ENCODE measurements around the gene FOXJ1. TPM values are rescaled to one million over a fixed set of nuclear protein-coding genes. Genes with fewer than 3 reads are reported as not detected.

The FOXJ1 gene
- total RNA-seq, 1 experiment from 2014 or later = 4.0 TPM

GRCh38 chr17:76123749-76124581 lies 17.1 kb downstream of the FOXJ1 start:
- Histone ChIP-seq H2AK5ac (ENCODE audit: insufficient read length, low read length) (no peak overlapping the region), H2BK12ac (ENCODE audit: insufficient read length, low read depth, low read length) (no peak overlapping the region), H4K91ac (ENCODE audit: insufficient read length, low read depth, low read length) (no peak overlapping the region), H4K5ac (ENCODE audit: insufficient read length, low read depth, low read length) (no peak overlapping the region), H3K9me3 (ENCODE audit: control insufficient read depth, low read depth, low read length) (no peaks in the 10 kb centered on the region), H2BK120ac (ENCODE audit: low read depth, low read length, poor library complexity, severe bottlenecking) (no peak overlapping the region), H3K23ac (ENCODE audit: insufficient read length, low read depth, low read length) (no peak overlapping the region), H3K27me3 (ENCODE audit: insufficient read depth, low read length) (no peaks in the 10 kb centered on the region), H2BK20ac (ENCODE audit: low read depth, low read length, poor library complexity, severe bottlenecking) (no peak overlapping the region), H3K14ac (ENCODE audit: insufficient read depth, low read length) (no peak overlapping the region), H3K79me1 (ENCODE audit: insufficient read depth, low read depth, low read length, poor library complexity, severe bottlenecking) (no peaks in the 10 kb centered on the region), H2BK5ac (ENCODE audit: insufficient read length, low read length) (no peak overlapping the region), H3K79me2 (ENCODE audit: insufficient read depth, low read length) (no peaks in the 10 kb centered on the region), H3K23me2 (ENCODE audit: insufficient read length, low read depth, low read length, poor library complexity, severe bottlenecking) (no peaks in the 10 kb centered on the region), H3K56ac (ENCODE audit: insufficient read length, low read depth, low read length) (no peak overlapping the region), H3K27ac (ENCODE audit: insufficient read length, low read depth, low read length) (no peak overlapping the region), H4K8ac (replicated peaks; ENCODE audit: insufficient read length, low read depth, low read length) (no peak overlapping the region), H3K4me1 (ENCODE audit: insufficient read depth, low read length) (no peaks in the 10 kb centered on the region; the same call in 1 of the 2 replicates), H3K4me2 (ENCODE audit: insufficient read depth, insufficient read length, low read length) (no peak overlapping the region), H3K9ac (ENCODE audit: extremely low read depth, insufficient read length, low read length) (no peak overlapping the region), H4K20me1 (ENCODE audit: control insufficient read depth, insufficient read depth, insufficient read length) (no peaks in the 10 kb centered on the region), H3T11ph (ENCODE audit: low read length) (no peak overlapping the region), H3K4ac (ENCODE audit: low read depth, low read length) (no peak overlapping the region), H3K18ac (ENCODE audit: insufficient read length, low read depth, low read length) (no peak overlapping the region), H2AFZ (ENCODE audit: low read length) (no peak overlapping the region), H2BK15ac (ENCODE audit: low read depth, low read length) (no peak overlapping the region)
- WGBS (ENCODE audit: extremely low coverage, insufficient read length, low lambda C conversion rate) = no CpG with 5 or more reads among the region's 9 CpGs
- H3K27ac Mint-ChIP-seq = no peak overlapping the region
- H3K4me1 Mint-ChIP-seq = peaks cover 39 to 40% of the 10 kb centered on the region in 2 experiments
- H3K36me3 Mint-ChIP-seq (ENCODE audit: insufficient read depth in 1 of 3, low read depth in 3 of 3) = no peaks in the 10 kb centered on the region
- peaks cover 10% of the 10 kb centered on the region for H3K27me3 Mint-ChIP-seq (ENCODE audit: low read depth)
- peaks cover 0 to 2% of the 10 kb centered on the region in 2 experiments; a peak in 1 of 5 replicates for H3K9me3 Mint-ChIP-seq
- DNase-seq = no peak
- H3K4me3 Mint-ChIP-seq = no peak overlapping the region
- TF ChIP-seq CTCF (conservative IDR thresholded peaks at IDR 0.05) = no peak

Measured in H9 (cell line).